ENCODE results near the gene CAPN8. TPM values are rescaled to one million over a fixed set of nuclear protein-coding genes. Genes with fewer than 3 reads are reported as not detected.
A peak's percentile ranks its signal among the peaks of the same experiment; 100 is the strongest.

Gene CAPN8
- total RNA-seq, 1 donor = not detected

DNA sequence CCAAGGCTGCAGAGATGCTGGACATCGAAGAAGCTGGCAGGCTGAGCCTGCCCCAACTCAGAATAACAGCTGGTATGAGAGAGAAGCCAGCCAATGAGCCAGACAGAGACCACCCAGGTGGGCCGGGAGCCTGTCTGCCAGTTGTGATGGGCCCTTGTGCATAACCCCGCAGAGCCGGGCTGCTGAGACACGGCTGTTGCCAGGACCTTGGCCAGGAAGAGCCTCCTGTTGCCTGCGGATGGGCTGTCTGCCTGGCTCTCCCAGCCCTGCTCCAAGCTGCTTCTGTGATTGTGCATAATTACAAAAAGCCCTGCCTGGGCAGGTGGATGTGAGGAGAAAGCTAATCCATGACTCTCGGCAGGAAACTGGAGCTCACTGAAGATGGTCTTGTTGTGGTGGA is 126.5 kb downstream of the CAPN8 start:
- TF ChIP-seq, protein P1, sequence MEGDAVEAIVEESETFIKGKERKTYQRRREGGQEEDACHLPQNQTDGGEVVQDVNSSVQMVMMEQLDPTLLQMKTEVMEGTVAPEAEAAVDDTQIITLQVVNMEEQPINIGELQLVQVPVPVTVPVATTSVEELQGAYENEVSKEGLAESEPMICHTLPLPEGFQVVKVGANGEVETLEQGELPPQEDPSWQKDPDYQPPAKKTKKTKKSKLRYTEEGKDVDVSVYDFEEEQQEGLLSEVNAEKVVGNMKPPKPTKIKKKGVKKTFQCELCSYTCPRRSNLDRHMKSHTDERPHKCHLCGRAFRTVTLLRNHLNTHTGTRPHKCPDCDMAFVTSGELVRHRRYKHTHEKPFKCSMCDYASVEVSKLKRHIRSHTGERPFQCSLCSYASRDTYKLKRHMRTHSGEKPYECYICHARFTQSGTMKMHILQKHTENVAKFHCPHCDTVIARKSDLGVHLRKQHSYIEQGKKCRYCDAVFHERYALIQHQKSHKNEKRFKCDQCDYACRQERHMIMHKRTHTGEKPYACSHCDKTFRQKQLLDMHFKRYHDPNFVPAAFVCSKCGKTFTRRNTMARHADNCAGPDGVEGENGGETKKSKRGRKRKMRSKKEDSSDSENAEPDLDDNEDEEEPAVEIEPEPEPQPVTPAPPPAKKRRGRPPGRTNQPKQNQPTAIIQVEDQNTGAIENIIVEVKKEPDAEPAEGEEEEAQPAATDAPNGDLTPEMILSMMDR (IDR thresholded peaks at IDR 0.05; ENCODE audit: insufficient read depth, low read length) = no peak
- no peak for DNase-seq (ENCODE audit: low read depth)
- H3K4me3 ChIP-seq (ENCODE audit: low read depth, low read length) = no peak overlapping the region

GRCh38 chr1:223535319-223535718 is 130.2 kb downstream of the CAPN8 start:
- DNase-seq (ENCODE audit: low read depth) = no peak
- TF ChIP-seq, protein P1 (IDR thresholded peaks at IDR 0.05; ENCODE audit: insufficient read depth, low read length) = no peak
- no peak overlapping the region for H3K4me3 ChIP-seq (ENCODE audit: low read depth, low read length)

DNA sequence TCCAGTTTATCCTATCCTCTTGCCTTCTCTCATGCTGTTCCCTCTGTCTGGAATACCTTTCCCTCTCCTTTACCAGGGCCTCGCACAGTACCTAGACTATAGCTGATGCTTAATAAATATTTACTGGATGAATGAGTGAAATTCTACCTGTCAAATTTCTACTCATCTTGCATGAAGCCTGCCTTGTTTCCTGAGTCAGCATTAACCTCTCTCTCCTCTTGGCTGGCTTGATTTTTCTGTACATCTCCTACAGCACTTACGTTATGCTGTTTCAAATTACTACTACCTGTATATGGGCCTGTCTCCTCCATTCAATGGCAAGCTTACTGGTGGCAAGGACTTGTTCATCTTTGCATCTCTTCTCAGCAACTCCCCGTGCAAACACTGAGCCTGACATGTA is 130.8 kb downstream of the CAPN8 start:
- TF ChIP-seq, protein P1 (IDR thresholded peaks at IDR 0.05; ENCODE audit: insufficient read depth, low read length) = no peak
- no peak overlapping the region for H3K4me3 ChIP-seq (ENCODE audit: low read depth, low read length)
- no peak for DNase-seq (ENCODE audit: low read depth)

DNA sequence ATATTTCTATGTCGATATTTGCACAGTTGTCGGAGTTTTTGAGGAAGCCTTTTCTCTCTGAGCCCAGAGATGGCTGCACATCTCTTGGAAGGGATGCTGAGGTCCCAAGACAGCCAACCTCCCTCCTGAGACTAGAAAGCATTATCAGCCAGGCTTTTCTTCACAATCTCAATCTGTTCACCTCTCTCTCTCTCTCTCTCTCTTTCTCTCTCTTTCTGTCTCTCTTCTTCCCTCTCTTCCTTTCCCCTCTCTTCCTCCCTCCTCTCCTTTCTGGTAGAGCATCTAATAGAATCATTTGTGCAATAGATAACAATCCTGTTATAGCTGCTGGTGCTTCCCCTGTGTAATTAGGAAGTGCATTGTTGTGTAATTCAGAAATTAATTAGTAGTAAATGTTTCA is 131.8 kb downstream of the CAPN8 start:
- no peak overlapping the region for H3K4me3 ChIP-seq (ENCODE audit: low read depth, low read length)
- TF ChIP-seq, protein P1 (IDR thresholded peaks at IDR 0.05; ENCODE audit: insufficient read depth, low read length) = no peak
- no peak for DNase-seq (ENCODE audit: low read depth)

DNA sequence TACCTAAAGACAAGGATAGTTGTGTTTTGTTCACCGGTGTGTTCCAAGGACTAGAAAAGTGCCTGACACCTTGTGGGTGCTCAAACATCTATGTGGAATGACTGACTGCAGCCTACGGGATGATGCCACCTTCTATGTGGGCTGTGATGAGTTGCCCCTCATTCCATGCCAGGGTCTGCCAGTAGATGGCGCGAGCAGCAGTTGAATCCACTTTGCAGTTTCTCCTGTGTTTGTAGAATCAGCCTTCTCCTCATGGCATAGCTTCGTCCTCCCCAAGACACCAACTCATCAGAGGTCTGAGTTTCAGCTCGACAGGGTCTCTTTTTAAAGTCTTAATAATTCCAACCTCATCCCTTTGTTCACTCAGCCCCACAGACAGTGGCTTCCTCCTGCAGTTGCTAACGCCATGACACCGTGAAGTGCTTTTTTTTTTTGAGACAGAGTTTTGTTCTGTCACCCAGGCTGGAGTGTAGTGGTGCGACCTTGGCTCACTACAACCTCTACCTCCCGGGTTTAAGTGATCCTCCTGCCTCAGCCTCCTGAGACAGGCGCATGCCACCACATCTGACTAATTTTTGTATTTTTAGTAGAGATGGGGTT is 133.7 kb downstream of the CAPN8 start:
- H3K4me3 ChIP-seq (ENCODE audit: low read depth, low read length) = no peak overlapping the region
- TF ChIP-seq, protein P1 (IDR thresholded peaks at IDR 0.05; ENCODE audit: insufficient read depth, low read length) = peak; percentile 71
- DNase-seq (ENCODE audit: low read depth) = peak; percentile 35

GRCh38 chr1:223525957-223526356 is 139.5 kb downstream of the CAPN8 start:
- no peak overlapping the region for H3K4me3 ChIP-seq (ENCODE audit: low read depth, low read length)
- TF ChIP-seq, protein P1 (IDR thresholded peaks at IDR 0.05; ENCODE audit: insufficient read depth, low read length) = no peak
- DNase-seq (ENCODE audit: low read depth) = no peak

DNA sequence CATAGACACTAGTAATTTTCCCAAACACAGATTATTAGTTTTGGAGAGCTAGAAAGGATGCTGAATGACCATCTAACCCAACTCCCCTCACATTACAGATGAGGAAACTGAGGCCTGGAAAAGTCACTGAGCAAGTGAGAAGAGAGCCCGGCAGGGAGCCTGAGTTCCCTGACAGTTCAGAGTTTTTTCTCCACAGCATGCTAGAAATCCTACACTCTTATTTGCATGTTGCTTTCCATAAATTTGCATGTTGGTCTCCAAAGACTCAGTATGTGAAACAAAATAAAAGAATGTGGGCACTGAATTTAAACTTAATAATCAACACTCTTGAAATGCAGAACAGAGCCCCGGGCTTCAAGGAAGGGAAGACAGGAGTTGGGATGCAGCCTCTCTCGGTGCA is 140.0 kb downstream of the CAPN8 start:
- H3K4me3 ChIP-seq (ENCODE audit: low read depth, low read length) = no peak overlapping the region
- DNase-seq (ENCODE audit: low read depth) = no peak
- TF ChIP-seq, protein P1 (IDR thresholded peaks at IDR 0.05; ENCODE audit: insufficient read depth, low read length) = no peak
